ENCODE measurements around the gene GFRAL.

GFRAL gene, protein sequence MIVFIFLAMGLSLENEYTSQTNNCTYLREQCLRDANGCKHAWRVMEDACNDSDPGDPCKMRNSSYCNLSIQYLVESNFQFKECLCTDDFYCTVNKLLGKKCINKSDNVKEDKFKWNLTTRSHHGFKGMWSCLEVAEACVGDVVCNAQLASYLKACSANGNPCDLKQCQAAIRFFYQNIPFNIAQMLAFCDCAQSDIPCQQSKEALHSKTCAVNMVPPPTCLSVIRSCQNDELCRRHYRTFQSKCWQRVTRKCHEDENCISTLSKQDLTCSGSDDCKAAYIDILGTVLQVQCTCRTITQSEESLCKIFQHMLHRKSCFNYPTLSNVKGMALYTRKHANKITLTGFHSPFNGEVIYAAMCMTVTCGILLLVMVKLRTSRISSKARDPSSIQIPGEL

DNA sequence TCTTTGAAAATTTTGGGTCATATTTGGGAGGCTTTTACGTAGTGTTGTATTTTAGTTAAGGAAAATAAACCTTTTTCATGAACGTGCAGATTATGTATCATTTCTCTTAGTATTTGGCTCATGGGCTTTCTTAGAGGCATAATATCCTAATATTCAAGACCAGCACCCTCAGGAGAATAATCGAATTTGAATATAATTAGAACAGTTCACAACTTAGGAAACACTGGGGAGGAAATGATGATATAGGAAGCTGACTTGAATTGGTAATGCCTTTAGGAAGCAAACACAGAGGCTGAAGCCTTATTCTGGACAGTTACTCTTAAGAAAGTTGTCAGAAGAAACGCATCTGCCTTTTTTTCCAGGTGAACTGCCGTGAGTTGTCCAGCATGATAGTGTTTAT, at the start of gene GFRAL:
Gene GFRAL (plus strand): TSS at position 301 of the 400 bp plus-strand sequence. CDS start 86 bp downstream, at position 387.
- TF ChIP-seq GATA3 (IDR thresholded peaks at IDR 0.05; ENCODE audit: low read depth, low read length) (no peak), GATA2 (IDR thresholded peaks at IDR 0.05; ENCODE audit: low read depth, low read length) (no peak)

DNA sequence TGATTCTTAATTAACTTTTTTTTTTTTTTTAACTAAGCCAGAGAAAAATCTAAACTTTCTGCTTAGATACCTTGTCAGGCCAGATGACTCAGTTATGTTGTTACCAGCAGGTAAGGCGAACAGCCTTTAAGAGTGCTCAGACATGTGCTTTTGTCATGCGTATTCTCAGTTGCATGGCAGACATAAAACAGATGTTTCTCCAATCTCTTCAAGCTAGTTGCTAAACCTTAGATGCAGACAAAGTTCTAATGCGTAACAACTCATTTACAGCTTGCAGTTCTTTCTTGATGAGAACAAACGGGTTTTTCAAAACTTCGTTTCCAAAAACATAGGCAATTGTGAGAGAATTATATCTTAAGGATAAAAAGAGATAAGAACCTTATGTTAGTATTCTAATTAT, 49.6 kb upstream of the GFRAL start:
- TF ChIP-seq GATA3 (IDR thresholded peaks at IDR 0.05; ENCODE audit: low read depth, low read length) (no peak), GATA2 (IDR thresholded peaks at IDR 0.05; ENCODE audit: low read depth, low read length) (no peak)

DNA sequence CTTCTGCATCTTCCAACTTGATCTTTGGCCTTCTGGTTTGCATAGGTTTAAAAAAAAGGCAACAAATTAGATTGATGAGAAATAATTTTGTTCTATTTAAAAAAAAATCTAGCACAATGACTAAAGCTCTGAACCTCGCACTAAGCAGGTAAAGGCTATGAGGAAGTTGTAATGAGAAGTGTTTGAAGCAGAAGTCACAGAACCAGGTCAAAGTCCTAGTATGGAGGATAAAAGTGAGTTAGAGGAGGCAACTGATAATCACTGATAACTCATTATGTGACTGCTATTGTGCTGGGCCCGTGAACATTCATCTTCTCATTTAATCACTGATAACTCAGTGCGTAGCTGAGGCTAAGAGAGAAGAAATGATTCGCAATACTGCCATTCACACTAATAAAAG, 46.1 kb upstream of the GFRAL start:
- TF ChIP-seq GATA3 (IDR thresholded peaks at IDR 0.05; ENCODE audit: low read depth, low read length) (no peak), GATA2 (IDR thresholded peaks at IDR 0.05; ENCODE audit: low read depth, low read length) (no peak)

DNA sequence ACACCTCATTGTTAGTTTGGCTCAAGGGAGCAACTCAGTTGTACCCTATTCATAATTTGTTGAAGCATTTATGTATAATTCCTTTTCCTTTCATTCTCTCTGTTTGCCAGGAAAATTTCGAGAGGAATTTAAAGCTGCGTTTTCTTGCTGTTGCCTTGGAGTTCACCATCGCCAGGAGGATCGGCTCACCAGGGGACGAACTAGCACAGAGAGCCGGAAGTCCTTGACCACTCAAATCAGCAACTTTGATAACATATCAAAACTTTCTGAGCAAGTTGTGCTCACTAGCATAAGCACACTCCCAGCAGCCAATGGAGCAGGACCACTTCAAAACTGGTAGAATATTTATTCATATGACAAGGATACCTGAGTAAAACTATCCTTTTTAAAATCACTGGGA, 45.2 kb upstream of the GFRAL start:
- TF ChIP-seq GATA3 (IDR thresholded peaks at IDR 0.05; ENCODE audit: low read depth, low read length): no peak
- no peak for TF ChIP-seq GATA2 (IDR thresholded peaks at IDR 0.05; ENCODE audit: low read depth, low read length)

DNA sequence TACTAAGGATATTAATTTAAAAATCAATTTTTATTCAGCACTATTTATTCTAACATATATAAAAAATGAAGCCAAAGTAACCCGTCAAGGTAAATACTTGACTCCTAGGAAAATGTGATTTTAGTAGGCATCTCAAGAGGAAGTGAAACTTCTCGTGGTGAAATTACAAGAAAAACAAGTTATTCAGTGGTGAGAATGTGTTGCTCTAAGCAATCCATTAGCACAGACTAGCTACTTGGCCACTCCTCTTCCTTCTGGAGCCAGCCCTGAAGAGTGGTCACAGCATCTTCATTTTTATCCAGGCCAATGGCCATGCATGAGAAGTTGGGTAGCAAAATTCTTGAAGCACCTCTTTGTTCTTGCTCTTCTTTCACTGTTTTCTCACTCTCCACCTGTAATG, 40.4 kb upstream of the GFRAL start:
- TF ChIP-seq GATA3 (IDR thresholded peaks at IDR 0.05; ENCODE audit: low read depth, low read length) (no peak), GATA2 (IDR thresholded peaks at IDR 0.05; ENCODE audit: low read depth, low read length) (no peak)

DNA sequence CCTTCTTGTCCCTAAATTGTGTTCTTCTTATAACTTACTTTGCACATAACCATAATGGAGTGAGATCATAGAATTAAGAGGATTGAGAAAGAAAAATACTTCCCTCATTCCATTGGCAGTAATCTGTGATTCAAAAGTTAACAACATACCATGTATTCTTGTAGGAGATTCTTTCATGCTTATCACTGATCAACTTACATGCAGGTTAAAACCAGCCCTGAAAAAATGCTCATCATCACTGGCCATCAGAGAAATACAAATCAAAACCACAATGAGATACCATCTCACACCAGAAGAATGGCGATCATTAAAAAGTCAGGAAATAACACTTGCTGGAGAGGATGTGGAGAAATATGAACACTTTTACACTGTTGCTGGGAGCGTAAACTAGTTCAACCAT, 36.5 kb upstream of the GFRAL start:
- no peak for TF ChIP-seq GATA2 (IDR thresholded peaks at IDR 0.05; ENCODE audit: low read depth, low read length)
- TF ChIP-seq GATA3 (IDR thresholded peaks at IDR 0.05; ENCODE audit: low read depth, low read length): no peak

DNA sequence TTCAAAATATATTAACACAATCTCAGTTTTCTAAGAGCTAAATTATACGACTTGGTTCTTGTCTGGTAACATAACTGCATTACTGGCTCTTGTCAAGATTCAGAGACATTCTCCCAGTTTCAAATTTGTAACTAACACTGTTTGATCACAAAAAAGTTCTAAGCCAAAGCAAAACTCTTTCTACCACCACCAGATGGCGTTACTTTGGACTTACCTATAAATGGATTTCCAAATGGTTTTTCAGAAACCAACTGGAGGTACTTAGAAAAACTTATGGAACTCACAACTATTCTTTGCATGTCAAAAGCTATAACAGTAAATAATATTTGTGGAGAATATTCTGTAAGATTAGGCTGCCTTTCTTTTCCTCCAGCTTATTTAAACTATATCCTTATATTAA, 34.2 kb upstream of the GFRAL start:
- TF ChIP-seq GATA3 (IDR thresholded peaks at IDR 0.05; ENCODE audit: low read depth, low read length) (no peak), GATA2 (IDR thresholded peaks at IDR 0.05; ENCODE audit: low read depth, low read length) (no peak)

DNA sequence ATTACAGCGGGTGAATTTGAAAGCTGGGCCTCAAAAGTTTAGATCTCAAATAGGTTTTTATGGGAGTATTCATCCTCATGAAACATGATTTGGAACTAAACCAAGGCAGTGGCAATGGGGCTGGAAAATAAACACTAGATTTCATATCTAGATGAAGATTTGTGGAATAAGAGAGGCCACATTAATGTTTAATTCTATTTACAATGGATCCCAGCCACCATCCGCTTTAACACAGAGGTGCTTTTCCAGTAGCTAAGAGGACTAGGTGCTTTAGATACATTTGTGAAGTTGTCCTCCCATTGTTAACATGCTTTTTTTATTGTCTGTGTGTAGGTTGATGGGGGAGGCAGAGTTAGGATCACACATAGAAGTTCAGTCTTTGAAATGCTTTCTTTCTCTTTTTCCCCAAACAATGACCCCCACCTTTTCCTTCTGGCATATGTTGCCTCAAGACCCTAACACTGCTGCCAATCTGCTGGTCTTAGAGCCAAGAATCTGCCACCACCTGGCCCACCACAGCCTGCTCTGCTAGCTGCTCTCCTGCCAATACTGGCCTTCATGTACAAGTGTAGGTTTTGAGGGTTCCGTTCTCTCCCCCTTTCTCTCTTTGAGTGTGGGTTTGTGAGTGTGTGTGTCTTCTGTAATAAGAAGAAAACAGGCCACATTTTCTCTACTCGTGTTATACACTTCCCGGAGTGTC, 27.8 kb upstream of the GFRAL start:
- TF ChIP-seq GATA2 (IDR thresholded peaks at IDR 0.05; ENCODE audit: low read depth, low read length) (no peak), GATA3 (IDR thresholded peaks at IDR 0.05; ENCODE audit: low read depth, low read length) (no peak)

DNA sequence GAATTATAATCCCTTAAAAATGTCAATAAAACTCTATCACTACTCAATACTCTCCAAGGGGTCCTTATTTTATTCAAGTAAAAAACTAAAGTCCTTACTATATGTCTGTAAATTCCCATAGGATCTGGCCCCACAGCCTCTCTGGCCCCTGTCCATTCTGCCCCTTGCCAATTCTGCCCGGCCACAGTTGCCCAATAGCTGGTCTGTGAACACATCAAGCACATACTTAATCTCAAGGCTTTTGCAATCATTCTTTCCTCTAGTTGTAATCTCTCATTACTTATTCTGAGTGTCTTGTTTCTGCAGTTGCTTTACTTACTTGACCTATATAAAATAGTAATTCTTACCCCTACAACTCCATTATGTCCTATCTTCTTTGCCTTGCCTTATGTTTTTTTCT, 22.5 kb upstream of the GFRAL start:
- TF ChIP-seq GATA3 (IDR thresholded peaks at IDR 0.05; ENCODE audit: low read depth, low read length): no peak
- no peak for TF ChIP-seq GATA2 (IDR thresholded peaks at IDR 0.05; ENCODE audit: low read depth, low read length)

DNA sequence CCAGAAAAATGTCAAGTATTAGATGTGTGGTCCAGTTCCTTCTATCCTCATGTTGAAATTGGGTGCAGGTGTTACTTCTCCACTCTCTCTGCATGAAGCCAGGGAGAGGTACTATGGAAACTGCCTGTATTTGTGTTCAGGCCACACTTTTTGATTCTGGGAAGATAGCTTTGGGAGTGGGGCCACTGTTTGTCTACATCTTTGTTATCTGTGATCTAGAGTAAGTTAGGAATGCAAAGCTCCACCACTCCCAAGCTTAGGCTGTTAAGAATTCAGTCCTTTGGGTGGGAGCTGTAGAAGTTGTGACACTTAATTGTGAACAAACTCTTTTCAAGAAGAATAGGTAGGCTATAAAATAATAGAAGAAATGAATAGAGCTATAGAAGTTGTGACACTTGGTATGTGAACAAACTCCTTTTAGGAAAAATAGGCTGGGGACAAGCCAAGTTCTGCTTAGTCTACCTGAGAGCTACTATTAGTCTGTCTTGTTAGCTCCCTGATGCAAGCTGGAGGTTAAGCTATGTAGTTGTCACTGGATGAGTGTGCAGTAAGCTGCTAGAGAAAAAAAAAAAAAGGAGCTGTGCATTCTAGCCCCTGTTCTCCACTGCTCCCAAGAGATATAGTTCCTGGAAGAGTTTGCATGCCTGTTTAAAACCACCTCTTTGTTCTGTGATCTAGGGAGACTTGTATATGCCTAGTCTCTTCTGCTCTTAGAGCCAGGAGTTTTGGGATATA, 7.1 kb upstream of the GFRAL start:
- TF ChIP-seq GATA3 (IDR thresholded peaks at IDR 0.05; ENCODE audit: low read depth, low read length): no peak
- TF ChIP-seq GATA2 (IDR thresholded peaks at IDR 0.05; ENCODE audit: low read depth, low read length): no peak

DNA sequence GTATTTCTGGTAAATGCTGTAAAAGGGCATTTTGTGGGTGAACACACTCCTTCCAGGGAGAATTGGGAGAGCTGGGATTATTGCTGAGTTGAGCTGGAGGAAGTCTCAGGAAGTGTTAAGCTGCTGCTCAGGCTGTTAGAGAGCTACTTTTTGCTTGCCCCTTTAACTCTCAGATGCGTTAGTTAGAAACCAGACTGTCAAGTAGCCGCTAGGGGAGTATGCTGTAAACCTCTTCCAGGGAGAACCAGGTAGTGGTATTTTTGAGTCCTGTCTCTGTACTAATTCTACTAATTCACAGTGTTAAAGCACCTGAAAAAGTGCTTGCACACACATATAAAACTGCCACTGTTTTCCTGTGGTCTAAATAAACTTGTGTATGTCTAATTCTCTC, 6.6 kb upstream of the GFRAL start:
- TF ChIP-seq GATA3 (IDR thresholded peaks at IDR 0.05; ENCODE audit: low read depth, low read length): no peak
- no peak for TF ChIP-seq GATA2 (IDR thresholded peaks at IDR 0.05; ENCODE audit: low read depth, low read length)

DNA sequence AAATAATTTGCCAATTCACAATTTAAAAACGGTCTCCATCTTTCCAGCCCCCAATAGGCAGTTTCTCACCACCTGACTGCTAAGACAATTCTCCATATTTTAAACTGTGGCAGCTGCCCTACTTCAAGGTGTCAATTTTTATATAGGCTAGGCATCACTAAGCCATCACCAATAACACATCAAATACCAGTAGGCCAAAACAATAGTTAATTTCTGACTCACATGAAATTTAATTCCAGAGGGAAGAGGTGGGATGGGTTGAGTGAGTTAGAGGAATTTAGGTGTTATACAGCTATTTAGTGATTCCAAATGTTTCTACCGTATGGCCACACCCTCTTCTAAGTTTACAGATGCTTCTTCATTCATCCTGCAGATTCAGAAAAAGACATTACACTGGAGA, 49.9 kb downstream of the GFRAL start:
- no peak for TF ChIP-seq GATA3 (IDR thresholded peaks at IDR 0.05; ENCODE audit: low read depth, low read length)

DNA sequence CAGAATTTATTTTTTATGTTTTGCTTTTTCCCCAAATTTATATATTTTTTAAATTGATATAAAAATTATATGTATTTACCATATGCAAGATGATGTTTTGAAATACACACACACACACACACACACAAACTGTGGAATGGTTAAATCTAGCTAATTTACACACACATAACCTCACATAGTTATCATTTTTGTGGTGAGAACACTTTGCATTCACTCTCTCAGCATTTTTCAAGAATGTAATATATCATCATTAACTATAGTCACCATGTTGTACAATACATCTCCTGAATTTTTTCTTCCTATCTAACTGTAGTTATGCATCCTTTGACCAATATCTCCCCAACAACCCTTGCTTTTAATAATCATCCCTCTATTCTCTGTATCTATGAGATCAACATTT, 52.2 kb downstream of the GFRAL start:
- TF ChIP-seq GATA2 (IDR thresholded peaks at IDR 0.05; ENCODE audit: low read depth, low read length) (no peak), GATA3 (IDR thresholded peaks at IDR 0.05; ENCODE audit: low read depth, low read length) (no peak)

DNA sequence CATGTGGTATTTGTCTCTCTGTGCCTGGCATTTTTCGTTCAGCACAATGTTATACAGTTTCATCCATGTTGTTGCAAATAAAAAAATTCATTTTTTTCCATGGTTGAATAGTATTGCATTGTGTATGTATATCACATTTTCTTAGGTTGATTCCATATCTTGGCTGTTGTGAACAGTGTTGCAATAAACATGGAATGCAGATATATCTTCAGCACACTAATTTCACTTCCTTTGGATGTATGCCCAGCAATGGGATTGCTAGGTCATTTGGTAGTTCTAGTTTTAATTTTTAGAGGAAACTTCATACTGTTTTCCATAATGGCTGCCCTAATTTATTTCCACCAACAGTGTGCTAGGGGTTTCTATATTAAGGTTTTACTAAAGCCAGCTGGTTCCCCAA, 52.6 kb downstream of the GFRAL start:
- TF ChIP-seq GATA3 (IDR thresholded peaks at IDR 0.05; ENCODE audit: low read depth, low read length) (no peak), GATA2 (IDR thresholded peaks at IDR 0.05; ENCODE audit: low read depth, low read length) (no peak)

DNA sequence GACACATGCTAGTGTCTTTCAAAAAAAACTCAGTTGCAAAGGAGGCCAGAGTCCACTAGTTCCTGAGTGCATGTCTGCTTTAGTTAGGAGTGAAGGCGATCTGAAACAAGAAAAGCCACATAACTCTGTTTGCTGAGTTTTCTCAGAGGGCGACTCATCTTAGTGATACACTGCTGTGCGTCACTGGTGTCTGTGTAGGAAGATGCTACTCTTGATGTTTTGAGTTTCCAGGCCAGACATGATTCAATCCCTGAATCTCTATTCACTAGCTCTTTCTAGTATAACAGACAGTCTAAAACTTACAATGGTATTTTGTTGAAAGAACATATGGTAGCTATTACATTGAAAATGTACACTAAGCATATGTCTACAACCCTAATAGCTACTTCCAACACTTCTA, 60.9 kb downstream of the GFRAL start:
- TF ChIP-seq GATA2 (IDR thresholded peaks at IDR 0.05; ENCODE audit: low read depth, low read length) (no peak), GATA3 (IDR thresholded peaks at IDR 0.05; ENCODE audit: low read depth, low read length) (no peak)

All from SH-SY5Y (cell line).